HG03159 (cell line): ENCODE results near the gene SPI1.

Source experiments
- ATAC-seq: cut with Tn5 transposase; IDR thresholded peaks from one replicate; pipeline ENCODE4 v1.9.1; 2021; ENCODE audit warnings: mild to moderate bottlenecking, moderate library complexity; ENCODE audit not compliant: unreplicated experiment

SPI1 gene

DNA sequence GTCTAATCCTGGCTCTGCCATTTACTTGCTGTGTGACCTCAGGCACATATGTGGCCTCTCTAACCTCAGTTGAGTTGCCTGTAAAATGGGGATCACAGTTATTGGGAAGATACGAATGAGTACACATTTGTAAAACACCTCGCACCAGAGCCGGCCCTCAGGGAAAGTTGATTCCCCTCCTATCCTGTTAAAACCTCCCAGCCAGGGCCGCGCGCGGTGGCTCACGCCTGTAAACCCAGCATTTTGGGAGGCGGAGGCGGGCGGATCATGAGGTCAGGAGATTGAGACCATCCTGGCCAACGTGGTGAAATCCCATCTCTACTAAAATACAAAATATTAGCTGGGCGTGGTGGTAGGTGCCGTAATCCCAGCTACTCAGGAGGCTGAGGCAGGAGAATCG lies 18.0 kb downstream of the SPI1 start:
- ATAC-seq: no peak

DNA sequence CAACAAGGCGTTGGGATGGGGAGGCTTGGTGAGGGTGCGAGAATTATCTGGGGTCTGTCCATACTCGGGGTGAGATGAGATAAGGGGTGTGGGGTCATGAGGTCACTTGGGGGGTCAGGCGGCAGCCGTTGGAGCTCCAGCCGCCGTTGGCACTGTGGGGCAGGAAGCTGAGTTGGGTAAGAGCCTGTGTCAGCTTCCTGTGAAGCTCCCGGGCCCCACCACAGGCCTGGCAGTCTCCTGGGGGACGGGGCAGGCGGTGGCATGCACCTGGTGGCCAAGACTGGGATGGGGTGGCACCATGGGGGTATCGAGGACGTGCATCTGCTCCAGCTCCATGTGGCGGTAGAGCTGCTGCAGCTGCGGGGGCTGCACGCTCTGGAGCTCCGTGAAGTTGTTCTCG lies 18.8 kb downstream of the SPI1 start:
- ATAC-seq: no peak

- ATAC-seq: no peak
These were observed 19.2 kb downstream of the SPI1 start for GRCh38 chr11:47359162-47359561.

- no peak for ATAC-seq
These were observed 19.7 kb downstream of the SPI1 start for GRCh38 chr11:47358731-47359051.

DNA sequence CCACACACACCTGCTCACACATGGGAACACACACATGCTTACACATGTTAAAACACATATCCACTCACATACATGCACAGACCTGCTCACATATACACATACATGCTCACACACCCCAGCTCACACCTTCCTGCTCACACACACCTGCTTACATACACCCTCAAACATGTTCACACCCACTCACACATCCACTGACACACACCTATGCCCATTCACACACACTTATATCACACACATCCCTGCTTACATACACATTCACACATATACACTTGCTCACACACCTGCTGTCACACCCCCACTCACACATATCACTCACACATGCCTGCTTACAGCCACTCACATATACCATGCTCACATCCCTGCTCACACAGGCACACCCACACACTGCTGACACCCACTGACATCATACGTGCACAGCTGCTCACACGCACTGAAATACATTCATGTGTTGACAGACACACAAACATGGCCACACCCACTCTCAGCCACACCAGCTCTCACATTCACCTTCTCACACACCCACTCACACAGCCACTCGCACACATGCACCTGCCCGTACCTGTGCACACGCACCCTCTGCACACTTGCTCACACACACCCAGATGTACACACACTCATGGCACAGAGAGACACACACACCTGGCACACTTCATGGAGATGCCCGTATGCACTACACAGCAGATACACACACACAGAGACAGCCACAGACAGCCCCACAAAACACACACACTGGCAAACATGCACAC lies 20.2 kb downstream of the SPI1 start:
- ATAC-seq: no peak

- ATAC-seq: no peak
These were observed 21.4 kb downstream of the SPI1 start for GRCh38 chr11:47356998-47357329.

- no peak for ATAC-seq
These were observed 22.0 kb downstream of the SPI1 start for GRCh38 chr11:47356129-47356997.

- ATAC-seq: no peak
These were observed 22.8 kb downstream of the SPI1 start for GRCh38 chr11:47355283-47356128.

DNA sequence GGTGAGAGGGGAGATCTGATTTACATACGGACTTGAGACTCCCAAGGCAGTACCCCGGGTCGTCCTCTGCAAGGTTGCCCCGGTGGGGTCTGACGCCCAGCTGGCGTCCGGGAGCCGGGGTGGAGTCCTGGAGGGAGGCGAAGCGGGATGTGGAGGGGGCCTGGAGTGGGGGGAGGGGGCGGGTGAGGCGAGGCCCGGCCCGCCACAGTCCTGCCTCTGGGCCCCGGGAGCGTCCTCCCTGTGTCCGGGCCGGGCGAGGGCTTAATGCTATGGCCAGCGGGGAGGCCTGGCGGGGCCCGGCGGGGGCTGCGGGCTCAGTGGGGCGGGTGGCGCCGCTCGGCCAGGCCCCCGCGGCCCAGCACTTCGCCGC lies 23.4 kb downstream of the SPI1 start:
- no peak for ATAC-seq

GRCh38 chr11:47353978-47354774 lies 24.2 kb downstream of the SPI1 start:
- ATAC-seq: no peak

GRCh38 chr11:47352556-47352955 lies 25.8 kb downstream of the SPI1 start, which contains the start of gene MYBPC3:
Gene MYBPC3 (minus strand): TSS chr11:47352702. CDS start chr11:47352647, 55 bp downstream.
- no peak for ATAC-seq

GRCh38 chr11:47351156-47352126 lies 26.9 kb downstream of the SPI1 start:
- no peak for ATAC-seq

DNA sequence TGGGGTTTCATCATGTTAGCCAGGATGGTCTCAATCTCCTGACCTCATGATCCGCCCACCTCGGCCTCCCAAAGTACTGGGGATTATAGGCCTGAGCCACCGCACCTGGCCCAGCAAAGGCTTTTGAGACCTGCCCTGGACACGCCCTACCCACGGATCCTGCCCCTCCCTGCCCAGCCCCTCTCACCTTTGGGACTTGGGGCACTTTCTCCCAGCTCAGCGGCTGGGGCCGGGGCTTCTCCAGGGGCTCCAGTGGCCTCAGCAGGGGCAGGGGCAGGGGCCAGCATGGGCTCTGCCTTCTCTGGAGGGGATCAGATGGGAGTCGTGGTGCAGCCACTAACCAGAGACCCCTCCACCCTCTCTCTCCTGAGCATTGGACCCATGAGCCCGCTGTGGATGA lies 28.0 kb downstream of the SPI1 start:
- no peak for ATAC-seq

GRCh38 chr11:47349521-47350095 lies 28.7 kb downstream of the SPI1 start:
- ATAC-seq: no peak

- no peak for ATAC-seq
These were observed 29.5 kb downstream of the SPI1 start for GRCh38 chr11:47348859-47349258.

- no peak for ATAC-seq
These were observed 30.1 kb downstream of the SPI1 start for GRCh38 chr11:47348131-47348802.

- ATAC-seq: no peak
These were observed 31.2 kb downstream of the SPI1 start for GRCh38 chr11:47347137-47347536.

DNA sequence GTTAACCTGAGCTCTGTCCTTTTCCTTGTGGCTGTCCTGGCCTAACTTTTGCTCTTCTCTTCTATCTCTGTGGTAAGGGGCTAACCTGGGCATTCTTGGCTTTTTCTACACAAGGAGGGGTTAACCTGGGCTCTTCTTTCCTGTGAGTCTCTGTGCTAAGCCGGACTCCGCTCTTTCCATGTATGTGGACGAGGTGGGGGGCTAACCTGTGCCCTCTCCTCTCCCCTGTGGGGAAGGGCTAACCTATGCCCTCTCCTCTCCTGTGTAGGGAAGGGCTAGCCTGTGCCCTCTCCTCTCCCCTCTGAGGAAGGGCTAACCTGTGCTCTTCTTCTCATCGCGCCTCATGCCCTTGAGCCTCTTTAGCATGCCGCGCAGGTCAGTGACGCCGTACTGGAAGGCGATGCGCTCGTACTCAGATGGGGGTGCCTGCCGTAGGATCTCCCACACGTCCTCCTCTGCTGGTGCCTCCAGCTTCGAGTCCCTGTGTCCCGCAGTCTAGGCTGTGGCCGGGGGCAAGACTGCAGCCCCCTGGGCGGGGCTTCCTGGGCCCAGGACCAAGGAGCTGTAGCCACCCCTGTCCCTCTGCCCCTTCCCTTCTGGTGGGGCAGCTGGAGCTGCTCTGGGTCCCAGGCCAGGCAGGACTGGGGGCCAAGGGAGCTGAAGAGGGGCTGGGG lies 32.3 kb downstream of the SPI1 start:
- ATAC-seq: no peak
